Central memory CD8-positive, alpha-beta T cell (primary cell): ENCODE results near the gene MOCS3.

Source experiments
- ATAC-seq: fragments of 150-1000 bp; cut with Tn5 transposase; replicated peaks from 2 replicates; pipeline ENCODE4 v1.10.0; 2022; ENCODE audit warnings: mild to moderate bottlenecking, moderate FRiP score, moderate number of reproducible peaks; ENCODE audit not compliant: poor library complexity, severe bottlenecking; ENCODE audit errors: extremely low read depth
- DNase-seq, 2 donors: peaks; one replicate each; pipeline ENCODE4 v3.0.0; 2021; ENCODE audit warnings: low spot score in 2 of 2
- H3K27ac Mint-ChIP-seq: one replicate; pipeline ENCODE4 v1.8.0; 2022; ENCODE audit warnings: low read depth, mild to moderate bottlenecking, moderate library complexity, mixed read lengths
- H3K27me3 Mint-ChIP-seq: one replicate; pipeline ENCODE4 v1.8.0; 2022; ENCODE audit warnings: mixed read lengths
- H3K36me3 Mint-ChIP-seq: one replicate; pipeline ENCODE4 v1.8.0; 2022; ENCODE audit warnings: mild to moderate bottlenecking, moderate library complexity, mixed read lengths; ENCODE audit not compliant: insufficient read depth
- H3K4me1 Mint-ChIP-seq: one replicate; pipeline ENCODE4 v1.8.0; 2022; ENCODE audit warnings: mixed read lengths
- H3K4me3 Mint-ChIP-seq: one replicate; pipeline ENCODE4 v1.8.0; 2022; ENCODE audit warnings: mild to moderate bottlenecking, moderate library complexity, mixed read lengths
- H3K9me3 Mint-ChIP-seq: one replicate; pipeline ENCODE4 v1.8.0; 2022; ENCODE audit warnings: mixed read lengths

The MOCS3 gene

DNA sequence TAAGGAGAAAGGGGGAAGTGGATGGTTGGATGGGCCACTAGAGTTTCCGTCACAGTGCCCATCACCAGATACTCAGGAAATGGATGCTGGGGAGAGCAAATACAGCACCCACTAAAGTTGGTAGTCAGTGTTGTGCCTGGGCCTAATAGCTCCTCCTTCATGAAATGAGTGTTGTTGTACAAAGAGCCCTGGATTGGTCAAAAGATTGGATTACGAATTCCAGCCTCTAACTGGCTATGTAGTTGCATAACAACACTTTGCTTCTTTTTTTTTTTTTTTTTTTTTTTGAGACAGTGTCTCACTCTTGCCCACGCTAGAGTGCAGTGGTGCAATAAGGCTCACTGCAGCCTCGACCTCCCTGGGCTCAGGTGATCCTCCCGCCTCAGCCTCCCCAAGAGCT is 36.9 kb downstream of the MOCS3 start:
- H3K4me3 Mint-ChIP-seq, result no peak overlapping the region
- no peak overlapping the region for H3K27ac Mint-ChIP-seq
- H3K4me1 Mint-ChIP-seq, result no peaks in the 10 kb centered on the region
- peaks cover 35% of the 10 kb centered on the region for H3K27me3 Mint-ChIP-seq
- DNase-seq (no peak), ATAC-seq (no peak)
- H3K36me3 Mint-ChIP-seq, result no peaks in the 10 kb centered on the region
- H3K9me3 Mint-ChIP-seq, result no peaks in the 10 kb centered on the region

DNA sequence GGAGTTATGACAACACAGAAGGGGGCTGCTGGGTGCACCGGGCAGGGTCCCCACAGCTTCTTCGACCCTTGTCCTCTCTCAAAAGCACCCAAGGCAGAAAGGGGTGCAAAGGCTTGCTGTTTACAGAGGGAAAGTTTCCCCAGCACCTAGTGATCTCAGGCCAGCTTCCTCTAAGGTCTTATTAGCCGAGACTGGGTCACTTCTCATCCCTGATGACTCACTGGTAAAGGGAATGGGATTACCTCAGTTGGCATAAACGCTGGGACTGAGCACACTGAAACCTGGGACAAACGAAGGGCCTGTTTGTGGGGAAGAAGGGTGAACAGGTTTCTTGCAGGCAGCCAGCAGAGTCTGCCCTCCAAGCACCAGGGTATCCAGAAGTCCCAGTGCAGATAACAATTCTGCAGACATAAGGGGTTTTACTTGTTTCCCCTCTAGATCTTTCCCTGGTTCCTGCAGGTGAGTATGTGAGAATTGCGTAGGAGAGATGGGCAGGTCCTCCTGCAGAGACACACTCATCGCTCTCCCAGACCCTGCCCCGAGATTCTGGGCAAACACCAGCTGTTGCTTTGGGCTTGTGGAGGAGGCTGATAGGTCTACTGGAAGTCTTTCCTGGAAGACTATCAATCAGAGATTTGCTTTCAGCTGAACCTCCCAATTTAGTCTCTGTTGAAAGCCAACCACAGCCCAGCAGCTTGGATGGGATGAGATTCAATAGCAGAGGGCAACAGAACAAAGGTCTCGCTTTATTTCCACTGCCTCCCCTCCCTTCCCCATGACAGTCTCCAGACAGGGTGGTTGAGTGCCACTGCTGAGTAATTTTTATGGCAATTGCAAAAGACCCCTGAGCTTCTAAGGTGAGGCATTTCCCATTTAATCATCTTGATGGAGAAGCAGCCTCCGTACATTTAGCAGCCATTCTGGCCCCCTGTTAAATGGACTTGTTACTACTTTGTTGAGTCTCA is 38.6 kb downstream of the MOCS3 start:
- H3K4me1 Mint-ChIP-seq, result no peaks in the 10 kb centered on the region
- no peaks in the 10 kb centered on the region for H3K9me3 Mint-ChIP-seq
- DNase-seq (no peak), ATAC-seq (no peak)
- H3K27me3 Mint-ChIP-seq, result peaks cover 49% of the 10 kb centered on the region
- H3K27ac Mint-ChIP-seq, result no peak overlapping the region
- H3K36me3 Mint-ChIP-seq, result no peaks in the 10 kb centered on the region
- no peak overlapping the region for H3K4me3 Mint-ChIP-seq

DNA sequence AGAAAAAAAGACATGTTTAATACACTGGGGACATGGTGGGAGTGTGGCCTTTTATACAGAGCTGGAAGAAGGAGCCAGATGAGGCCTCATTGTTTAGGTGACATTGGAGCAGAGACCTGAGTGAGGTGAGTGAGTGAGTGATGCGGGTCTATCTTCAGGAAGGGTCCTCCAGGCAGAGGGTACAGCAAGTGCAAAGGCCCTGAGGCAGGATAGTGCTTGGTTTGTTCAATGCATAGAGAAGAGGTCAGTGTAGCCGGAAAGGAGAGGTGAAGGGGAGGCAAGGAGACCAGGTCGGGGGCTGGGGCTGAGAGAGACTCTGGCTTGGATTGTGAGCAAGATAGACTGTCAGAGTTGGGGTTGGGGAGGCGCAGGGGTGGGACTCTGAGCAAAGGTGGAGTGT is 40.7 kb downstream of the MOCS3 start:
- Mint-ChIP-seq H3K4me1 (no peaks in the 10 kb centered on the region), H3K36me3 (no peaks in the 10 kb centered on the region), H3K4me3 (no peak overlapping the region), H3K27ac (no peak overlapping the region), H3K27me3 (peaks cover 63% of the 10 kb centered on the region), H3K9me3 (no peaks in the 10 kb centered on the region)
- ATAC-seq, result no peak
- no peak for DNase-seq

DNA sequence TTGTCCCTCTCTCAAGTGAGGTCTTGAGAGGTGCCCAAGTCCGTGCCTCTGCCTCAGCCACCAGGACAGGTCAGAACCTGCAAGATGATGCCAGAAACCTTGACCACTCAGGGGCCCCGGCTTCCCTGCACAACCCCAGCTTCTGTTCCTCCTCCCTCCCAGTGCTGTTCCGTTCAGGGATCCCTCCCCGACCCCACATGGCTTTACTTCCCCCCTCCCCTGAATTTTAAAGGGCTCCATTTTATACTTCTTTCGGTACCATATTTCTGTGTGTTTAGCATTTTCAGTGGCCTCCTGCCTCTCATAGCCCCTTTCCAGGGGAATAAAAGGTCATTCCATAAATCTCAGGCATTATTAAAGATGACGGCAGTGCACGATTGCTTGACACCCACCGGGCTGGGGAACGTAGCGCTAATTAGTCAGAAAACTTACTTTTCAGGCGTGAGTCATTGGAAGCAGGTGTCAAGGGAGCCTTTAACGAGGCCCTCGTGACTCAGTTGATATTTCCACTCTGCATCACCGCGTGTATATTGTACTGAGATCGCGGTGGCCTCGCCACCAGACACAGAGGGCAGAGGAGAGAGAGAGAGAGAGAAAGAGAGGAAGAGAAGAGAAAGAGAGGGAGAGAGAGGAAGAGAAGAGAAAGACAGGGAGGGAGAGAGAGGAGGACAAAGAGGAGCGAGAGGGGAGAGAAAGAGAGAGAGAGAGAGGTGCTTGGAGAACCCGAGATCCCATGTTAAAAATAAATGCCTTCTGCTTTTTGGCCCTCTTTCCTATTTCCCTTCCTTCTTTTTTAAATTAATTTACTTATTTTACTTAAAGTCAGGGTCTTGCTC is 43.0 kb downstream of the MOCS3 start:
- no peak overlapping the region for H3K27ac Mint-ChIP-seq
- no peaks in the 10 kb centered on the region for H3K9me3 Mint-ChIP-seq
- ATAC-seq, result no peak
- H3K36me3 Mint-ChIP-seq, result no peaks in the 10 kb centered on the region
- peaks cover 77% of the 10 kb centered on the region for H3K27me3 Mint-ChIP-seq
- no peaks in the 10 kb centered on the region for H3K4me1 Mint-ChIP-seq
- no peak overlapping the region for H3K4me3 Mint-ChIP-seq
- no peak for DNase-seq

DNA sequence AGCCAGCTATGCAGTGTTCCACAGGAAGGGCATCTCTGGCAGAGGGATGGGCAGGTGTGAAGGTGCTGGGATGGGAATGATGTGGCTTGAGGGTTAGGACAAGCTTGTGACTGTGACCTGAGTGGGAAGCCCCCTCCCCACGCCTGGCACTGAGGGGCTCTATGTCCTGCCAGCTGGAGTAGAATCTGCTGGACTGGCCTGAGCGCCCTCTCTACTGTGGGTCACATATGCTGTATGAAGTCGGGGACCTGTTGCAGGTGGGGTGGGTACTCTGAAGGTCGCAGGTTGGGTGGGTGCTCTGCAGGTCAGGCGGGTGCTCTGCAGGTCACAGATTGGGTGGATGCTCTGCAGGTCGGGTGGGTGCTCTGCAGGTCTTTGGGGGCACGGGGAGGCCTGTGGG is 44.0 kb downstream of the MOCS3 start:
- no peaks in the 10 kb centered on the region for H3K36me3 Mint-ChIP-seq
- DNase-seq (no peak), ATAC-seq (no peak)
- H3K9me3 Mint-ChIP-seq, result no peaks in the 10 kb centered on the region
- H3K27me3 Mint-ChIP-seq, result peaks cover 72% of the 10 kb centered on the region
- H3K27ac Mint-ChIP-seq, result no peak overlapping the region
- no peaks in the 10 kb centered on the region for H3K4me1 Mint-ChIP-seq
- no peak overlapping the region for H3K4me3 Mint-ChIP-seq

DNA sequence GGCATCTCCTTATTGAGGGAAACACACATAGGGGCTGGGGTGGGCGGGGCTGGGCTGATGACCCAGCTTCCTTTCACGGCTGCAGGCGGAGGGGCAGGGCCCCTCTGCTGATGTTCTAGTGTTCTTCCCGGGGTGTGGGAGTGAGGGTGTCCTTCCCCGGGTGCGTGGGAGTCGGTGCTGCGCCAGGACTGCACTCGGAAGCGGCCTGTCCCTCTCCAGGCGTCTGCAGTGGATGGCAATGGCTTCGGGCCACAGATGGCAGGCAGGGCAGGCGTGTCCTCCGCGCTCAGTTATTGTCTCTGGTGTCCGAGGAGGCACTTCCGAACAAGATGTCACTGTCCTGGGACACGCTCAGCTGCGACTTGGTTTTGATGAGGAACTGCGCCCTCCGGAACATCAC is 45.1 kb downstream of the MOCS3 start:
- no peak overlapping the region for H3K27ac Mint-ChIP-seq
- no peaks in the 10 kb centered on the region for H3K36me3 Mint-ChIP-seq
- no peak overlapping the region for H3K4me3 Mint-ChIP-seq
- no peaks in the 10 kb centered on the region for H3K4me1 Mint-ChIP-seq
- ATAC-seq, result no peak
- no peaks in the 10 kb centered on the region for H3K9me3 Mint-ChIP-seq
- H3K27me3 Mint-ChIP-seq, result peaks cover 65% of the 10 kb centered on the region
- DNase-seq, result no peak

DNA sequence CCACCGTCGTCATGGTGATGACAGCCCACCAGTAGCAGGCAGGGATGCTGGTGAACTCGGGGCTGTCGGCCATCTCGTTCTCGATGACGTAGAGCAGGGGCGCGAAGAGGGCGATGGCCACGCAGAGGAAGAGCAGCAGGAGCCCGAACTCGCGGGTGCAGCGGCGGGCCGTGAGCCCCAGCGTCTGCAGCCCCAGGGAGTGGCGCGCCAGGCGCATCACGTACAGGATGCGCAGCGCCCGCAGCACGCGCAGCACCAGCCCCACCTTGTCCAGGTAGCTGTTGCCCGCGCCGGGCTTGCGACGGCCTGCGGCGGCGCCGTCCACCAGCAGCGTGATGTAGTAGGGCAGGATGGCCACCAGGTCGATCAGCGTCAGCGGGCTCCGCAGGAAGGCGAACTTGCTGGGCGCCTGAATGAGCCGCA is 45.7 kb downstream of the MOCS3 start:
- DNase-seq (no peak), ATAC-seq (no peak)
- Mint-ChIP-seq H3K36me3 (no peaks in the 10 kb centered on the region), H3K27me3 (peaks cover 60% of the 10 kb centered on the region), H3K4me3 (no peak overlapping the region), H3K4me1 (no peaks in the 10 kb centered on the region), H3K27ac (no peak overlapping the region), H3K9me3 (no peaks in the 10 kb centered on the region)

DNA sequence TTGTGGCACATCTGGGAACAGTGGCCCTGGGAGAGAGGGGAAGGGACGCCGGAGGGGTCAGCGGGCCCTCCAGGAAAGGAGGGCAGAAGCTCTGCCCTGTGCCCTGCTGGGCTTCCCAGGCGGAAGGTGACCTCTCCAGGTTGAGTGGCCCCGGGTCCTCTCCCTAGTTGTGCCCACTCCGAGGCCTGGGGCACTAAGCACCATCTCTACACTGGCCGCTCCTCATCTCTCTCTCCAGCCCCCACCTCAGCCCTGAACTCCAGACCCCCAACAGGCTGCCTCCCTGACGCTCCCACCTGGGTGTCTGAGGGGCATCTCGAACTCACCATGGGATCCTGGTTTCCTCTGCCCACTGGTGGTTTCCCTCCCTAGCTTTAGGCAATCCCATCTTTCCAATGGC is 46.2 kb downstream of the MOCS3 start:
- ATAC-seq (no peak), DNase-seq (no peak)
- Mint-ChIP-seq H3K4me1 (no peaks in the 10 kb centered on the region), H3K27me3 (peaks cover 55% of the 10 kb centered on the region), H3K4me3 (no peak overlapping the region), H3K27ac (no peak overlapping the region), H3K9me3 (no peaks in the 10 kb centered on the region), H3K36me3 (no peaks in the 10 kb centered on the region)

DNA sequence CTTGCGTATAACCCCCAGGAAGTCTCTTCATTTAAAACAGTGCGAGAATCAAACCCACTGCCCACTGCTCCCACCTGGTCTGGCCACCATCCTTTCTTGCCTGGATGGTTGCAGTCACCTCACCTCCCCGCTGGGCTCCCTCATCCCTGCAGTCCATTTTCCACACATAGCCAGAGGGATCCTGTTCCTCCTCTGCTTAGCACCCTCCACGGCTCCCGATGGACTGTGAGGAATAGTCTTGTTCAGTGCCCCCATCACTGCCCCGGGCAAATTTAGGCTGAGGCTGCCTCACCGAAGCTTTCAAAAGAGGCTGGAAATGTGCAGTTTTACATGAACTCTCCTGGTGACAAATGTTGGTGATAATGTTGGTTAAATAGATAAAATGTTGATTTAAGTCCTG is 46.6 kb downstream of the MOCS3 start:
- H3K4me3 Mint-ChIP-seq, result no peak overlapping the region
- peaks cover 51% of the 10 kb centered on the region for H3K27me3 Mint-ChIP-seq
- H3K36me3 Mint-ChIP-seq, result no peaks in the 10 kb centered on the region
- no peak overlapping the region for H3K27ac Mint-ChIP-seq
- no peaks in the 10 kb centered on the region for H3K9me3 Mint-ChIP-seq
- H3K4me1 Mint-ChIP-seq, result no peaks in the 10 kb centered on the region
- no peak for ATAC-seq
- no peak for DNase-seq

DNA sequence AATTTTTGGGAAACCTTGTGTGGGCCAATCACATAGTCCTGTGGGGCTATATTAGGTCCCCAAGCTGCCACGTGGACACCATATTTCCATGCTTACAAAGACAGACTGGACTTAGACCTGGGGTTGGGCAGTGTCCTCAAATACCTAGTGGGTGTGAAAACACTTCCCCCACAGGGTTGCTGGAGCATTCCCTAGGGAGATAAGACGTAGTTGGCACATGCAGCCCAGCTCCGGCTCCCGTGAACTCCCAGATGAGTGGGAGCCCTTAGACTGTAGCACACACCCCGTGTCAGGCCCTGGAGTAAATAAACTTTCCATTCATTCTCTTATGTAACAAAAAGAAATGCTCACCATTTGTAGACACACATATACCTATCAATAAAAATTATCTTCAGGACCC is 50.1 kb downstream of the MOCS3 start:
- ATAC-seq, result no peak
- Mint-ChIP-seq H3K4me3 (no peak overlapping the region), H3K9me3 (no peaks in the 10 kb centered on the region), H3K36me3 (no peaks in the 10 kb centered on the region), H3K27ac (no peak overlapping the region), H3K27me3 (peaks cover 33% of the 10 kb centered on the region), H3K4me1 (no peaks in the 10 kb centered on the region)
- no peak for DNase-seq

DNA sequence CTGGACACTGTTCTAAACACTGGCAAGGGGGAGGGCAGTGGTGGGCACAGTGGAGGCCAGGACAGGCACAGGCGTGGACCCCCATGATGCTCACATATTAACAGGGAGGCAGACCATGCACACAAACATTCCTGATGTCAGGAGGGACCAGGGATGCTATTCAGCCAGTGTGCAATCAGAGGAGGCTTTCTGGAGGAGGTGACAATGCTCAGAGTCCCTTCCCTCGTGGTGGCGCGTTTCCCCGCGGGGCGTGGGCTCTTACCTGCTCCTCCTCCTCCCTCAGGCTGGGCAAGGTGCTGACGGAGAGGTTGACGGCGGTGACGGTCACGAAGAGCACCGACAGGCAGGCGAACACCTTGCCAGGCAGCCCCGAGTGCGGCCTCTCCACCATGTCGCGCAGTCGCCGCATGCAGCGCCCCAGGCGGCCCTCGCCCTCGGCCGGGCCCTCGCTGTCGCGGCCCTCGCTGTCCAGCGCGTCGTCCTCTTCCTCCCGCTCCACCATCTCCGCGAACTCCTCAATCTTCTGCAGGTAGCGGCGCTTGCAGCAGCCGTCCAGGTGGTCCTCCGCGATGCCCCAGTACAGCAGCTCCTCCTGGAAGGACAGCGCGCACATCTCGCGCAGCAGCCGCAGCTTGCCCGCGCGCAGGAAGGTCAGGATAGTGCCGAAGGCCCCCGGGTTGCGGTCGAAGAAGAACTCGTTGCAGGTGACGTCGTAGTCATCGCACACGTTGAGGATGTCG is 50.9 kb downstream of the MOCS3 start:
- no peak for DNase-seq
- Mint-ChIP-seq H3K9me3 (no peaks in the 10 kb centered on the region), H3K36me3 (no peaks in the 10 kb centered on the region), H3K4me1 (no peaks in the 10 kb centered on the region), H3K27me3 (peaks cover 40% of the 10 kb centered on the region), H3K27ac (no peak overlapping the region), H3K4me3 (no peak overlapping the region)
- no peak for ATAC-seq

DNA sequence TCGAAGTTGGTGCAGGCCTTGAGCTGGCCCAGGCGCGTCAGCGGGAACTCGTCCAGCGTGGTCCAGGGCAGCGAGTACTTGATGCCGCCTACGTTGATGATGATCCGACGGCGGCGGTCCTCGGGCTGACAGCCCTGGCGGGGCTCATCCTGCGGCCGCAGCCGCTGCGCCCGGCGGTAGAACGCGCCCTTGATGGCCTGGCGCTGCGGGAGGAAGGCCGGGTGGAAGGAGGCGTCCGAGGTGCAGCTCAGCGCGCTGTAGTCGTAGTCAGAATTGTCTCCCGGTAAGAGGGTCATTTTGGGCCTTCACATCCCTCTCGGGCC is 51.4 kb downstream of the MOCS3 start:
- no peak for ATAC-seq
- Mint-ChIP-seq H3K27me3 (peaks cover 40% of the 10 kb centered on the region), H3K4me1 (no peaks in the 10 kb centered on the region), H3K9me3 (no peaks in the 10 kb centered on the region), H3K36me3 (no peaks in the 10 kb centered on the region), H3K27ac (no peak overlapping the region), H3K4me3 (no peak overlapping the region)
- no peak for DNase-seq
